GM21528 (cell line): Measurements from ENCODE around the gene MAOB.

Experiments
- ATAC-seq: cut with Tn5 transposase; IDR thresholded peaks from one replicate; pipeline ENCODE4 v1.9.1; 2021; ENCODE audit warnings: mild to moderate bottlenecking, moderate library complexity; ENCODE audit not compliant: unreplicated experiment, low FRiP score

Gene MAOB

DNA sequence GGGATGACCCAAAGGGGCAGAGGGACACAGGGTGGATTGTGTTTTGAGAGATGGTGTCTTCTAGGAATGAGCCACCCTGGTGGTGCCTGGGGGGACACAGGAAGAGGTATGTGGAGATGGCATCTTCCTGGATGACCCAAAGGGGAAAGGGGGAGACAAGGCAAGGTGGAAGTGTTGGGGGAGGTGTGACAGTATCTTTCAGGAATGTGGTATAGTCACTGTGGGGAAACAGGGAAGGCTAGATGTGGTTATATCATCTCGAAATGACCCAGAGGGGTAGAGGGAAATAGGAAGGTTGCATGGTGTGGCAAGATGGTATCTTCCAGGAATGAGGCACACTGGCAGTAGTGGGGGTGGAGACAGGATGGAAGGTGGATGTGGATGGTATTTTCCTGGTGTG is 163.3 kb downstream of the MAOB start:
- no peak for ATAC-seq

DNA sequence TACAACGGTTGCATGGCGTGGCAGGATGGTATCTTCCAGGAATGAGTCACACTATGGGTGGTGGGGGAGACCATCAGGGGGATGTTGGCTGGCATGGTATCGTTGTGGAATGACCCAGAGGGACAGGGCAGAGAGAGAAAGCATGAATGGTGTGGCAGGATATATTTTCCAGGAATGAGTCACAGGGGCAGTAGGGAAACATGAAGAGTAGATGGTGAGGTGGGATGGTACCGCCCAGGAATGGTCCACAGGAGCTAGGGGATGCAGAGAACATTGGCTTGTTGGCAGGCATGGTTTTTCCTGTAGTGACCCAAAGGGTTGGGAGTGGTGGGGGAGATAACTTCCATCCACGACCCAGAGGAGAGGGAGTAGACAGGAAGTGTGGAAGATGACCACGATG is 163.7 kb downstream of the MAOB start:
- no peak for ATAC-seq

DNA sequence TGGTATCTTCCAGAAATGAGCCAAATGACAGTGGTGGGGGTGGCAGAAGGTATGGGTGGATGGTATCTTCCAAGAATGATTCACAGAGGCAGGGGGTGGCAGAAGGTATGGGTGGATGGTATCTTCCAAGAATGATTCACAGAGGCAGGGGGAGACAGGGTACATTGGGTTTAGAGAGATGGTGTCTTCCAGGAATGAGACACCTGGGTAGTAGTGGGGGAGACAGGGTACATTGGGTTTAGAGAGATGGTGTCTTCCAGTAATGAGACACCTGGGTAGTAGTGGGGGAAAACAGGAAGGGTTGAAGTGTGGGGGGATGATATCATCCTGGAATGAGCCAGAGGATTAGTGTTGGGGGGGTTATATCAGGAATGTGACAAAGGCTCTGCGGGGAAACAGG is 164.2 kb downstream of the MAOB start:
- no peak for ATAC-seq

DNA sequence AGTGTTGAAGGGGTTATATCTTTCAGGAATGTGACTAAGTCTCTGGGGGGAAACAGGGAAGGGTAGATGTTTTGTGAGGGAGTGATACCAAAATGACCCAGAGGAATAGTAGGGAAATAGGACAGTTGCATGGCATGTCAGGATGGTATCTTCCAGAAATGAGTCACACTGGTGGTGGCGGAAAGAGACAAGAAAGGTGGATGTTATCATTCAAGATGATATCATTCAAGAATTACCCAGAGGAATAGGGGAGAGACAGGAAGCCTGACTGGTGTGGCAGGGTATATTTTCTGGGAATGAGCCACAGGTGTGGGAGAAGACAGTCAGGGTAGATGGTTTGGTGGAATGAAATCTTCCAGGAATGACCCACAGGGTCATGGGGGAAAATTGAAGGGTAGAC is 165.1 kb downstream of the MAOB start:
- no peak for ATAC-seq

DNA sequence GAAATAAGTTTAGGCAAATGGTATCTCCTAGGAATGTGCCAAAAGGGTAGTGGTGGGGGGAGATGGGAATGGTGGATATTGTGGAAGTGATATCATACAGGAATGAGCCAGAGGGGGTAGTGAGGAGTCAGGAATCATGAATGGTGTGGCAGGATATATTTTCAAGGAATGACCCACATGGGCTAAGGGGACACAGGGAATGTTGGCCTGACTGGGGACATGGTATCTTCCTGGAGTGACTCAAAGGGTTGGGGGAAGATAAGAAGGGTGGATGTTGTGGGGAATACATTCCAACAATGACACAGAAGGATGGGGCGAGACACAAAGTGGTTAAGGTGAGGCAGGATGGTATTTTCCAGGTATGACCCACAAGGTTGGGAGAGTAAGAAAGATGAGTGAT is 165.6 kb downstream of the MAOB start:
- ATAC-seq: no peak
